ENCODE measurements around the gene ARID3B. TPM values are rescaled to one million over a fixed set of nuclear protein-coding genes. Genes with fewer than 3 reads are reported as not detected.
A peak's percentile ranks its signal among the peaks of the same experiment; 100 is the strongest.

Gene ARID3B
- total and polyA plus RNA-seq, 2 of the 13 experiments (the other 11 are each of a cell fraction or from before 2014, with no cell fraction given): 5.3 to 12.8 TPM

DNA sequence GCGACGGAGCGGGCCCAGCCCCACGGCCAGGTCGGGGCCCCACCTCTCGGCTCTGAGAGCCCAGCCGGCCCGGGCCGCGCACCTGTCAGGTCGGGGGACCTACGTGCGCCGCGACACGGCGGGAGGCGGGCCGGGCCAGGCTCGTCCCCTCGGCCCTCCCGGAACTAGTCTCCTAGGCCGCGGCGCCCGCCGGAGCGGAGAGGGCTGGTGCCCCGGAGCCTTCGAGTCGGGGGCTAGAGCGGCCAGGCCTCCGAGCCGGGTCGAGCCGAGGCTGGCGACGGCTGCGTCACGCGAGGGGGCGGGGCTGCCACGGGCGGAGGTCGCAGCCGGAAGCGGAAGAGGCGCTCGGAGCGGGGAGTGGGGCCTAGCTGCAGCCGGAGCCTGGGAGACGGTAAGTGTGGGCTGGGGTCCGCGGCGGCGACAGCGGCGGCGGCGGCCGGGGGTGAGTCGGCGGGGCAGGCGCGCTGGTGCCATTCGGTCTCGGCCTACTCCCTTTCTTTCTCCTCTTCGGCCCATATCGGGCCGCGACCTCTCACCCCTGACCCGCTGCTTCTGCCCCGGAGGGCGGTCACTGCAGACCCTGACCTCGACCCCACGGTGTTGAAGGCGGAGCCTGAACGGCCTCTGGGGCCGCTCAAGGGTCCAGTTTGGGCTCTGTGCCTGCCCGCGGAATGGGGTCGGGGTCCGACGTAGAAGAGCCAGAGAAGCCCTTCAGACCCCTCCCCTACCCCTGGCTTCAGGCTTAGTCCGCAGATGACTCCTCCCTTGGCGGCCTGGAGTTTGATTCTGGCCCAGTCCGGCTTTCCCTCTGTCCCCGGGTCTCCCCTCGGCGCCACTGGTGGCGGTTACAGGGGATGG lies 74.7 kb downstream of the ARID3B start, which contains the start of gene CLK3 (continued):
- TF ChIP-seq, protein P1, sequence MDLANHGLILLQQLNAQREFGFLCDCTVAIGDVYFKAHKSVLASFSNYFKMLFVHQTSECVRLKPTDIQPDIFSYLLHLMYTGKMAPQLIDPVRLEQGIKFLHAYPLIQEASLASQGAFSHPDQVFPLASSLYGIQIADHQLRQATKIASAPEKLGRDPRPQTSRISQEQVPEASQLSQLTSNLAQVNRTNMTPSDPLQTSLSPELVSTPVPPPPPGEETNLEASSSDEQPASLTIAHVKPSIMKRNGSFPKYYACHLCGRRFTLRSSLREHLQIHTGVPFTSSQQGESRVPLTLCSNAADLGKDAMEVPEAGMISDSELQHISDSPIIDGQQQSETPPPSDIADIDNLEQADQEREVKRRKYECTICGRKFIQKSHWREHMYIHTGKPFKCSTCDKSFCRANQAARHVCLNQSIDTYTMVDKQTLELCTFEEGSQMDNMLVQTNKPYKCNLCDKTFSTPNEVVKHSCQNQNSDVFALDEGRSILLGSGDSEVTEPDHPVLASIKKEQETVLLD (CRISPR knock-in tag; IDR thresholded peaks at IDR 0.05; ENCODE audit: low read depth): peak; percentile 99
- TF ChIP-seq, protein P2, sequence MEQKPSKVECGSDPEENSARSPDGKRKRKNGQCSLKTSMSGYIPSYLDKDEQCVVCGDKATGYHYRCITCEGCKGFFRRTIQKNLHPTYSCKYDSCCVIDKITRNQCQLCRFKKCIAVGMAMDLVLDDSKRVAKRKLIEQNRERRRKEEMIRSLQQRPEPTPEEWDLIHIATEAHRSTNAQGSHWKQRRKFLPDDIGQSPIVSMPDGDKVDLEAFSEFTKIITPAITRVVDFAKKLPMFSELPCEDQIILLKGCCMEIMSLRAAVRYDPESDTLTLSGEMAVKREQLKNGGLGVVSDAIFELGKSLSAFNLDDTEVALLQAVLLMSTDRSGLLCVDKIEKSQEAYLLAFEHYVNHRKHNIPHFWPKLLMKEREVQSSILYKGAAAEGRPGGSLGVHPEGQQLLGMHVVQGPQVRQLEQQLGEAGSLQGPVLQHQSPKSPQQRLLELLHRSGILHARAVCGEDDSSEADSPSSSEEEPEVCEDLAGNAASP (CRISPR knock-in tag; IDR thresholded peaks at IDR 0.05; ENCODE audit: borderline replicate concordance): peak; percentile 35
- no peak for TF ChIP-seq RFXANK (CRISPR knock-in tag; IDR thresholded peaks at IDR 0.05)
- no peak for TF ChIP-seq ZNF652 (CRISPR knock-in tag; IDR thresholded peaks at IDR 0.05; ENCODE audit: borderline replicate concordance, low read depth)
- no peak for TF ChIP-seq ZNF672 (CRISPR knock-in tag; IDR thresholded peaks at IDR 0.05)
- TF ChIP-seq ZNF598 (CRISPR knock-in tag; IDR thresholded peaks at IDR 0.05; ENCODE audit: borderline replicate concordance): no peak
- 0 out of 2 replicates have a peak, but pooled peaks have one; percentile 20 for TF ChIP-seq GATA4 (IDR thresholded peaks at IDR 0.05; ENCODE audit: borderline replicate concordance, low read depth)
- TF ChIP-seq, protein P3, sequence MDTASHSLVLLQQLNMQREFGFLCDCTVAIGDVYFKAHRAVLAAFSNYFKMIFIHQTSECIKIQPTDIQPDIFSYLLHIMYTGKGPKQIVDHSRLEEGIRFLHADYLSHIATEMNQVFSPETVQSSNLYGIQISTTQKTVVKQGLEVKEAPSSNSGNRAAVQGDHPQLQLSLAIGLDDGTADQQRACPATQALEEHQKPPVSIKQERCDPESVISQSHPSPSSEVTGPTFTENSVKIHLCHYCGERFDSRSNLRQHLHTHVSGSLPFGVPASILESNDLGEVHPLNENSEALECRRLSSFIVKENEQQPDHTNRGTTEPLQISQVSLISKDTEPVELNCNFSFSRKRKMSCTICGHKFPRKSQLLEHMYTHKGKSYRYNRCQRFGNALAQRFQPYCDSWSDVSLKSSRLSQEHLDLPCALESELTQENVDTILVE (CRISPR knock-in tag; IDR thresholded peaks at IDR 0.05): peak; percentile 97
- peak; percentile 85 for TF ChIP-seq ZC3H13 (CRISPR knock-in tag; IDR thresholded peaks at IDR 0.05)
- TF ChIP-seq, protein P4, sequence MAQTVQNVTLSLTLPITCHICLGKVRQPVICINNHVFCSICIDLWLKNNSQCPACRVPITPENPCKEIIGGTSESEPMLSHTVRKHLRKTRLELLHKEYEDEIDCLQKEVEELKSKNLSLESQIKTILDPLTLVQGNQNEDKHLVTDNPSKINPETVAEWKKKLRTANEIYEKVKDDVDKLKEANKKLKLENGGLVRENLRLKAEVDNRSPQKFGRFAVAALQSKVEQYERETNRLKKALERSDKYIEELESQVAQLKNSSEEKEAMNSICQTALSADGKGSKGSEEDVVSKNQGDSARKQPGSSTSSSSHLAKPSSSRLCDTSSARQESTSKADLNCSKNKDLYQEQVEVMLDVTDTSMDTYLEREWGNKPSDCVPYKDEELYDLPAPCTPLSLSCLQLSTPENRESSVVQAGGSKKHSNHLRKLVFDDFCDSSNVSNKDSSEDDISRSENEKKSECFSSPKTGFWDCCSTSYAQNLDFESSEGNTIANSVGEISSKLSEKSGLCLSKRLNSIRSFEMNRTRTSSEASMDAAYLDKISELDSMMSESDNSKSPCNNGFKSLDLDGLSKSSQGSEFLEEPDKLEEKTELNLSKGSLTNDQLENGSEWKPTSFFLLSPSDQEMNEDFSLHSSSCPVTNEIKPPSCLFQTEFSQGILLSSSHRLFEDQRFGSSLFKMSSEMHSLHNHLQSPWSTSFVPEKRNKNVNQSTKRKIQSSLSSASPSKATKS (CRISPR knock-in tag; IDR thresholded peaks at IDR 0.05): no peak
- TF ChIP-seq, protein P5, sequence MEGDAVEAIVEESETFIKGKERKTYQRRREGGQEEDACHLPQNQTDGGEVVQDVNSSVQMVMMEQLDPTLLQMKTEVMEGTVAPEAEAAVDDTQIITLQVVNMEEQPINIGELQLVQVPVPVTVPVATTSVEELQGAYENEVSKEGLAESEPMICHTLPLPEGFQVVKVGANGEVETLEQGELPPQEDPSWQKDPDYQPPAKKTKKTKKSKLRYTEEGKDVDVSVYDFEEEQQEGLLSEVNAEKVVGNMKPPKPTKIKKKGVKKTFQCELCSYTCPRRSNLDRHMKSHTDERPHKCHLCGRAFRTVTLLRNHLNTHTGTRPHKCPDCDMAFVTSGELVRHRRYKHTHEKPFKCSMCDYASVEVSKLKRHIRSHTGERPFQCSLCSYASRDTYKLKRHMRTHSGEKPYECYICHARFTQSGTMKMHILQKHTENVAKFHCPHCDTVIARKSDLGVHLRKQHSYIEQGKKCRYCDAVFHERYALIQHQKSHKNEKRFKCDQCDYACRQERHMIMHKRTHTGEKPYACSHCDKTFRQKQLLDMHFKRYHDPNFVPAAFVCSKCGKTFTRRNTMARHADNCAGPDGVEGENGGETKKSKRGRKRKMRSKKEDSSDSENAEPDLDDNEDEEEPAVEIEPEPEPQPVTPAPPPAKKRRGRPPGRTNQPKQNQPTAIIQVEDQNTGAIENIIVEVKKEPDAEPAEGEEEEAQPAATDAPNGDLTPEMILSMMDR (CRISPR knock-in tag; IDR thresholded peaks at IDR 0.05): peak; percentile 12; the same call in 1 of the 2 replicates
- no peak for TF ChIP-seq IRX3 (CRISPR knock-in tag; IDR thresholded peaks at IDR 0.05; ENCODE audit: borderline replicate concordance, low read depth)
- TF ChIP-seq, protein P6, sequence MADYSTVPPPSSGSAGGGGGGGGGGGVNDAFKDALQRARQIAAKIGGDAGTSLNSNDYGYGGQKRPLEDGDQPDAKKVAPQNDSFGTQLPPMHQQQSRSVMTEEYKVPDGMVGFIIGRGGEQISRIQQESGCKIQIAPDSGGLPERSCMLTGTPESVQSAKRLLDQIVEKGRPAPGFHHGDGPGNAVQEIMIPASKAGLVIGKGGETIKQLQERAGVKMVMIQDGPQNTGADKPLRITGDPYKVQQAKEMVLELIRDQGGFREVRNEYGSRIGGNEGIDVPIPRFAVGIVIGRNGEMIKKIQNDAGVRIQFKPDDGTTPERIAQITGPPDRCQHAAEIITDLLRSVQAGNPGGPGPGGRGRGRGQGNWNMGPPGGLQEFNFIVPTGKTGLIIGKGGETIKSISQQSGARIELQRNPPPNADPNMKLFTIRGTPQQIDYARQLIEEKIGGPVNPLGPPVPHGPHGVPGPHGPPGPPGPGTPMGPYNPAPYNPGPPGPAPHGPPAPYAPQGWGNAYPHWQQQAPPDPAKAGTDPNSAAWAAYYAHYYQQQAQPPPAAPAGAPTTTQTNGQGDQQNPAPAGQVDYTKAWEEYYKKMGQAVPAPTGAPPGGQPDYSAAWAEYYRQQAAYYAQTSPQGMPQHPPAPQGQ (CRISPR knock-in tag; IDR thresholded peaks at IDR 0.05; ENCODE audit: borderline replicate concordance): no peak
- no peak for TF ChIP-seq SMARCC2 (IDR thresholded peaks at IDR 0.05)
- no peak for TF ChIP-seq ZFYVE20 (CRISPR knock-in tag; IDR thresholded peaks at IDR 0.05; ENCODE audit: borderline replicate concordance, low read depth)
- no peak for TF ChIP-seq ZNF354B (CRISPR knock-in tag; IDR thresholded peaks at IDR 0.05)
- no peak for TF ChIP-seq ZNF562 (CRISPR knock-in tag; IDR thresholded peaks at IDR 0.05; ENCODE audit: borderline replicate concordance)
- TF ChIP-seq SP140L (CRISPR knock-in tag; IDR thresholded peaks at IDR 0.05; ENCODE audit: borderline replicate concordance): no peak

Measured in HepG2 (cell line).